SK-N-DZ (cell line): ENCODE results near the gene TBC1D24.
"Not testable (repeated sequence)": the region's sequence is repeated elsewhere in the genome, so short reads cannot be mapped to it uniquely, and the experiment has no call there.

ENCODE experiments used
- DNase-seq: peaks from one replicate; pipeline ENCODE4 v3.0.0-alpha.2; 2015; ENCODE audit warnings: low spot score

TBC1D24 gene

GRCh38 chr16:2531696-2532493 is 57.0 kb downstream of the TBC1D24 start:
- peak; percentile 94 for DNase-seq

GRCh38 chr16:2532494-2533141 is 57.7 kb downstream of the TBC1D24 start:
- peak; percentile 58 for DNase-seq

- not testable (repeated sequence) for DNase-seq
Observed at GRCh38 chr16:2533142-2533755, 58.3 kb downstream of the TBC1D24 start.

GRCh38 chr16:2533912-2534311 is 59.0 kb downstream of the TBC1D24 start:
- DNase-seq, result no peak

- DNase-seq, result not testable (repeated sequence)
Observed at GRCh38 chr16:2534335-2534734, 59.4 kb downstream of the TBC1D24 start.

DNA sequence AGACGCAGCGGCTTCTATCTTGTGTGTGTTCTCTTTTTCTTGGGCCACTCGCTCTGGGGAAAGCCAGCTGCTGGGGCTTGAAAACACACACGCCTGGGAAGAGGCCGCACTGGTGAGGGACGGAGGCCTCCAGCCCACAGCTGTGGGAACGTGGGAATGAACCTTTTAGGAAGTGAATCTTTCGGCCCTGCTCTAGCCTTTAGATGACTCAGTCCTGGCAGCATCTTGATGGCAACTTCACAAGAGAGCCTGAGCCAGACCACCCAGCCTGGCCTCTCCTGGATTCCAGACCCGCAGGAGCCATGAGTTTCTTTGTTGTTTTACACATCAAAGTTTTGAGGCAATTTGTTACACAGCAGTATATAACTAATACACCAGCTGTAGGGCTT is 60.7 kb downstream of the TBC1D24 start:
- DNase-seq, result no peak

- DNase-seq, result peak; percentile 92
Observed at GRCh38 chr16:2537451-2538379, 62.8 kb downstream of the TBC1D24 start, which contains the start of gene PDPK1. PDPK1 (plus strand) TSS chr16:2538021; CDS start chr16:2538113, 92 bp downstream.

- DNase-seq, result not testable (repeated sequence)
Observed at GRCh38 chr16:2539192-2539844, 64.4 kb downstream of the TBC1D24 start.

GRCh38 chr16:2539845-2540458 is 65.0 kb downstream of the TBC1D24 start:
- not testable (repeated sequence) for DNase-seq

DNA sequence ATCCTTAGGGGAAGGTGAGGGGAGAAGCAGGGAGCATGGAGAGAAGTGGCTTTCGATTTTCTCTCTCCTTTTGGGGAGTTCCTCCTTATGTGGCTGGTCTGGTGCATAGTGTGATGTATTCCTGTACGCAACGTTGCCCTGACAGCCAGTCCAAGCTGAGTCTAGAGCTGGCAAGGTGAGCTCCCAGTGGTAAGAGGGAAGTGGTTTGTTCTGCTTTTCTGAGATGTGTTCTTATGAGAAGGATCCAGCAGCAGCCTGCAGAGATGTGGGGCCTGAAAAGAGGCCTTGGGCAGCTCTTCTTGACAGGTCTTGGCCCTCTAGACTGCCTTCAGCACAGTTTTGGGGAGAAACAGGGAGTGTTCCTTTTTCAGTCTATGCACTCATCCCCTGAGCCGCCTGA is 66.0 kb downstream of the TBC1D24 start:
- not testable (repeated sequence) for DNase-seq

GRCh38 chr16:2541409-2541808 is 66.5 kb downstream of the TBC1D24 start:
- DNase-seq, result not testable (repeated sequence)

- not testable (repeated sequence) for DNase-seq
Observed at GRCh38 chr16:2543771-2544170, 68.8 kb downstream of the TBC1D24 start.

GRCh38 chr16:2550283-2550878 is 75.5 kb downstream of the TBC1D24 start:
- DNase-seq, result not testable (repeated sequence)

DNA sequence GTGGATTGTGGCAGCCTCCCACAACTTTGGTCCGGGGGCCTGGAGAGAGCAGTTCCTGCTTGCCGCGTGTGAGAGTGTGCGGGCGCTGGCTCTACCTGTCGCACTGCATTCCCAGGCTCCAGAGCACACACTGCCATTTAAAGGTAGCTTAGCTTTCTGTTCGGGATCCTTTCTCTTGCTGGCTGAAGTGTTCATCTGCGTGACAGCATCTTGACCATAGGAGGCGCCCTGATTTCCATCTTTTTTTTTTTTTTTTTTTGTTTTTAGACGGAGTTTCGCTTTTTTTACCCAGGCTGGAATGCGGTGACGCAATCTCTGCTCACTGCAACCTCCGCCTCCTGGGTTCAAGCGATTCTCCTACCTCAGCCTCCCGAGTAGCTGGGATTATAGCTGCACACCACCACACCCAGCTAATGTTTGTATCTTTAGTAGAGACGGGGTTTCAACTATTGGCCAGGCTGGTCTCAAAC is 76.5 kb downstream of the TBC1D24 start:
- DNase-seq, result not testable (repeated sequence)

DNA sequence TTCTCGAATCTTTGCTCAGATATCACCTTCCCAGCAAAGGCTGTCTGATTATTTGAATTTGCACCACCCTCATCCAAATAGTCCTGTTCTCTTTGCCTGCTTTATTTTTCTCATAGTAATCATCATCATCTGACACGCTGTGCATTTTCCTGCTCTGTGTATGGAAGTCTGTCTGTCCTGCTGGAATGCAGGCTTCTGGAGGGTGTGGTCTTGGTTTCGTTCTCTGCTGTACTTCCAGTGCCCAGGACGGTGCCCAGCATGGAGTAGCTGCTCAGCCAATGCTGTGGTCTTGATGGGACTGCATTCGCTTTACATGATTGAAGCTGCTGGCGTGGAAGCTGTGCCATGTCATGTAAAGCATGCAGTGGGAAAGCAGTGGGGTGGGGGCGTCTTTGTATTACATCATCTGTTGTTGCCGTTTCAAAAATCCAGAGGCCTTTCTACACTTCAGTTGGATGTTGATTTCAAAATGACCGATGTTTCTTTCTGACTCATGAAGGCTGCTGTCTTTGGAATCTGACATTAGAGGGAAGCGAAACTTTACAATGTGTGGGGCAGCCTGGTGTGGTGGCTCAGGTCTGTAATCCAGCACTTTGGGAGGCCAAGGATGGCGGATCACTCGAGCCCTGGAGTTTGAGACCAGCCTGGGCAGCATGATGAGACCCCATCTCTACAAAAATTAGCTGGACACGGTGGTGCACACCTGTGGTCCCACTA is 79.9 kb downstream of the TBC1D24 start:
- not testable (repeated sequence) for DNase-seq
